HTR-8/SVneo (cell line): Measurements from ENCODE around the gene ZSCAN18.
A peak's percentile ranks its signal among the peaks of the same experiment; 100 is the strongest.

Experiments
- DNase-seq: peaks from one replicate; pipeline ENCODE4 v3.0.0; 2011; ENCODE audit warnings: low spot score, mixed read lengths; ENCODE audit not compliant: insufficient read length
- FAIRE-seq: peaks from 2 replicates; lab custom pipeline; 2011; peaks lifted over from hg19 to GRCh38; lab: Jason Lieb, UNC

The ZSCAN18 gene

GRCh38 chr19:58046856-58047255 is 51.2 kb downstream of the ZSCAN18 start:
- no peak for DNase-seq
- FAIRE-seq, result no peak

- DNase-seq (no peak), FAIRE-seq (no peak)
These were observed 52.5 kb downstream of the ZSCAN18 start for GRCh38 chr19:58045411-58046050.

GRCh38 chr19:58044886-58045285 is 53.1 kb downstream of the ZSCAN18 start:
- FAIRE-seq (no peak), DNase-seq (no peak)

- no peak for FAIRE-seq
- no peak for DNase-seq
These were observed 53.6 kb downstream of the ZSCAN18 start for GRCh38 chr19:58044391-58044790.

GRCh38 chr19:58042495-58043340 is 55.3 kb downstream of the ZSCAN18 start:
- DNase-seq, result no peak
- no peak for FAIRE-seq

- DNase-seq (no peak), FAIRE-seq (no peak)
These were observed 57.1 kb downstream of the ZSCAN18 start for GRCh38 chr19:58040751-58041525.

GRCh38 chr19:58038688-58039204 is 59.3 kb downstream of the ZSCAN18 start:
- FAIRE-seq (no peak), DNase-seq (no peak)

- no peak for FAIRE-seq
- no peak for DNase-seq
These were observed 59.9 kb downstream of the ZSCAN18 start for GRCh38 chr19:58037927-58038687.

GRCh38 chr19:58035863-58036262 is 62.2 kb downstream of the ZSCAN18 start:
- FAIRE-seq, result peak; percentile 78
- no peak for DNase-seq

- DNase-seq (no peak), FAIRE-seq (no peak)
These were observed 63.6 kb downstream of the ZSCAN18 start for GRCh38 chr19:58034477-58034793.
